Prostate gland (tissue), 2 donors: ENCODE results near the gene ANKRD11.

Source experiments
- POLR2A ChIP-seq: fragments of 450-650 bp; IDR thresholded peaks from one replicate; pipeline ENCODE4 v1.6.1; 2016; ENCODE audit warnings: antibody characterized with exemption, mild to moderate bottlenecking
- TF ChIP-seq, protein P1 (sequence below), 4 experiments: fragments of 200-600 bp in 2 of 4; fragments of 450-650 bp in 2 of 4; sonication (generic) in 2 of 4; IDR thresholded peaks; 1 replicate in 3 of 4; 2 replicates in 1 of 4; pipeline ENCODE4 v1.5.1; 2016 to 2019; ENCODE audit warnings: antibody characterized with exemption in 4 of 4, mild to moderate bottlenecking in 2 of 4, moderate library complexity in 2 of 4

DNA sequence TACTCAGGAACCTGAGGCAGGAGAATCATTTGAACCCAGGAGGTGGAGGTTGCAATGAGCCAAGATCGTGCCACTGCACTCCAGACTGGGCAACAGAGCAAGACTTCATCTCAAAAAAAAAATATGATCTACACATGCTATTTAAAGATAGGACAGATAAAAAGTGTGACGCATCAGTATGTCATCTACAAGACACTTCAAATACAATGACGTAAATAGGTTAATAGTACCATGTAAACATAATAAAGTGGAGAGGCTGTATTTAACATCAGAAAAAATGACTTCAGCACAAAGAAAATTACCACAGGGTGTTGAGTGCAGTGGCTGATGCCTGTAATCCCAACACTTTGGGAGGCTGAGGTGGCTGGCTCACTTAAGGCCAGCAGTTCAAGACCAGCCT, 252.6 kb downstream of the ANKRD11 start:
- no peak for TF ChIP-seq POLR2A
- TF ChIP-seq, protein P1, sequence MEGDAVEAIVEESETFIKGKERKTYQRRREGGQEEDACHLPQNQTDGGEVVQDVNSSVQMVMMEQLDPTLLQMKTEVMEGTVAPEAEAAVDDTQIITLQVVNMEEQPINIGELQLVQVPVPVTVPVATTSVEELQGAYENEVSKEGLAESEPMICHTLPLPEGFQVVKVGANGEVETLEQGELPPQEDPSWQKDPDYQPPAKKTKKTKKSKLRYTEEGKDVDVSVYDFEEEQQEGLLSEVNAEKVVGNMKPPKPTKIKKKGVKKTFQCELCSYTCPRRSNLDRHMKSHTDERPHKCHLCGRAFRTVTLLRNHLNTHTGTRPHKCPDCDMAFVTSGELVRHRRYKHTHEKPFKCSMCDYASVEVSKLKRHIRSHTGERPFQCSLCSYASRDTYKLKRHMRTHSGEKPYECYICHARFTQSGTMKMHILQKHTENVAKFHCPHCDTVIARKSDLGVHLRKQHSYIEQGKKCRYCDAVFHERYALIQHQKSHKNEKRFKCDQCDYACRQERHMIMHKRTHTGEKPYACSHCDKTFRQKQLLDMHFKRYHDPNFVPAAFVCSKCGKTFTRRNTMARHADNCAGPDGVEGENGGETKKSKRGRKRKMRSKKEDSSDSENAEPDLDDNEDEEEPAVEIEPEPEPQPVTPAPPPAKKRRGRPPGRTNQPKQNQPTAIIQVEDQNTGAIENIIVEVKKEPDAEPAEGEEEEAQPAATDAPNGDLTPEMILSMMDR (IDR thresholded peaks at IDR 0.05) = no peak
